SIG-M5 treated with dmso at 0.1 percent for 504 hours (cell line): ENCODE measurements around the gene RASAL1.

Experiments used
- DNase-seq: peaks from one replicate; lab custom pipeline; 2025; ENCODE audit not compliant: unreplicated experiment; lab: John Stamatoyannopoulos, UW

Gene RASAL1

DNA sequence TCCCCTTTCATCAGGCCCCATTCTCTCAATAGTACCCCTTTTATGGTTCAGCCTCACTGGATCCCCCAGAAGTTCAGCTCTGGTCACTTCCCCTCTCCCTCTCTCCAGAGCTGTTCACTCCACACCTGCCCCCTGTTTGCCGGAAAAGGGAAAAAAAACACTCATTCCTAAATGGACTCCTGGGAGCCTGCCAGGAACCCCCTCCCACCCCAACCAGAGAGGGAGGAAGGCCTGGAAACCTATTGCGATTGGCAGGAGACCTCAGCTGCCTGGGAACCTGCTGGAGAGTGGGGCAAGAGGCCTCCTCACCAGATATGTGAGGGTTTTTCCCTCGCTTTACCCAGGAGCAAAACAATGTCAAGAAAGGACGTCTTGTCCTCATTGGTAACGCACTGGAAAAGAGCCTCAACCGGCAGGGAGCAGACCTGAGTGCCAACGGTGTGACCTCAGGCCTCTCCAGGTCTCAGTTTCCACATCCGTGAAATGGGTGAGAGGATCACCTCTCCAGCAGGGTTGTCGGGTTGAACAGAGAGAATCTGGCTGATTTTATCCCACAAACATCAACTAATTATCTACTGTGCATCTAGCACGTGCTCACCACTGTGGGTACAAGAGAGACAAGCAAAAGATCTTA is 74.4 kb downstream of the RASAL1 start:
- DNase-seq: no peak

- DNase-seq: no peak
Observed at GRCh38 chr12:113060336-113060960, 75.1 kb downstream of the RASAL1 start.

- no peak for DNase-seq
Observed at GRCh38 chr12:113059071-113059595, 76.4 kb downstream of the RASAL1 start.

GRCh38 chr12:113058553-113058952 is 77.0 kb downstream of the RASAL1 start:
- no peak for DNase-seq

GRCh38 chr12:113057565-113058485 is 77.7 kb downstream of the RASAL1 start:
- no peak for DNase-seq

- no peak for DNase-seq
Observed at GRCh38 chr12:113056631-113057488, 78.7 kb downstream of the RASAL1 start, which contains the start of gene DTX1. Gene DTX1, plus strand, starts transcription at chr12:113056730. Its CDS starts 1,463 bp downstream, at chr12:113058193.

DNA sequence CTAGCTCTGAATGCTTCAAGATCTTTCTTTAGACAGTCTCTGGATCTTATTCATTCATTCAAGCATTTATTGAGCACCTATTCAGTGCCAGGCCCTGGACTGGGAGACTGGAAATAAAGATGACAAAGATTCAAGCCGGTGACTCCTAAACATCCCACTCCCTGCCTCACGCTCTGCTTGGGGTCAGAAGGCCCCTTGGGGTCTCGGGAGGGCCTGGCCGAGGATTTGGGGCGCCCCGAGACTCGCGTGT is 79.3 kb downstream of the RASAL1 start:
- DNase-seq: no peak

DNA sequence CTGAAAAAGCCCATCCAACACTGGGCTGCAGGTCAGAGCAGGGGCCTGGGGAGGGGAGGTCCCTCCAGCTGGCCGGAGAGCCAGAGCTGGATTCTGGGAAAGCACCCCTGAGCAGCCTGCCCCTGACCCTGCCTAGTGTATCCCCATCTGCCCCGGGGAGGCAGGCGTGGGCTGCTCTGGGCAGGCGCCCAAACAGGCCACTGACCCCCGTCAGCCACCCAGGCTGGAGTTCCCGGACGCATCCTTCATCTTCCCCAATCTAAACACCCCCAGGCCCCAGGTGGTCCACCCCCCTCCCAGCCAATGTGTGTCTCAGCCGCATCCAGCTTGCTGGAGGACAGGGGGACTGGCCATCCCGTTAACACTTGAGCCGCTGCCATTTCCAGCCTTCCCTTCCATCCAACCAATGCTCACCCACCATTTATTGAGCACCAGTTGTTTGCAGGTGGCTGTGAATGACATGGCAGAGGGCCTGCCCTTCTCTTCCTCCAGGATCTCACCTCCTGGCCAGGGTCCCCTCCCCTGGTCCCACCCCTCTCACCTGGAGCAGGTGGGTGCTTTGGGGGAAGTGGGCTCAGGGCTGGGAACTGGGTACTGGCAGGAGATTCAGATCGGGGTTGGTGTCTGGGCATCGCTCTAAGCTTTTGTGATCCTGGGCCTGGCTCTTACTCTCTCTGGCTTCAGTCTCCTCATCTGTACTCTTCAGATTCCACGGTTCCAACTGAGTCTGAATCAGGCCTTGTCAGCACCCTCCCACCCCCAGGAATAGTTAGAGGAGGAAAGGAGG is 79.8 kb downstream of the RASAL1 start:
- DNase-seq: no peak

- DNase-seq: no peak
Observed at GRCh38 chr12:113054948-113055486, 80.5 kb downstream of the RASAL1 start.

DNA sequence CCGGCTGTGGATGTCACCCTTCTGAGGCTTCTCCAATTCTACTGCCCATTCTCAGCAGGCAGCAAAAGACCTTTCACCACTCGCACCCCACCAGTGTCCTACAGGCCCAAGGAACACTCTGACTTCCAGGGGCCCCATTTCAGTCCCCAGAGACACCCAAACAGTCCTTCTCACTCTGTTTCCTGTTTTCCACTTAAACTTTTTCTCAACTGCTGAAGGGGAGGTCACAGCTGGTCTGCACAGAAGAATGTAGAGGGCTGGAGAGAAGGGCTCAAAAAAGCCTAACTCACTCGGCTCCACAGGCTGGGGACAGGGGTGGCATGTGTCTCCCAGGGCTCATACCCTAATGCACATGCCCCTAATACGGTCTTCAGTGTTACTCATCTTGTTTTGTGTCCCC is 83.2 kb downstream of the RASAL1 start:
- no peak for DNase-seq

DNA sequence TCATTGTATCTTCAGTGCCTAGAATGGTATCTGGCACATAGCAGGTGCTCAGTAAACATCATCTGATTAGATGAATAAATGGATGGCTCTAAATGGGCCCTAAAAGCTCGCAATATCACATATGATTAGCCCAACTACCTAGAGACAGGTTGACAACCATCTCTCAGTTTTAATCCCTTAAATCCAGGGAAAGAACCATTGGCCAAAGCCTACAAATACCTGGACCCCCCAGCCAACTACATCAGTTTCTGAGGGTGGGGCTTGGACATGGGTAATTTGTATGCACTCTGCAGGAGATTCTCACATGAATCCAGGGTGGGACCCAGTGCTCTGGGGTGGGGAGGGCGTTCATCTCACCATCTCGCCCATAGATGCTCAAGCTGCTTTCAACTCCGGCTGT is 83.8 kb downstream of the RASAL1 start:
- DNase-seq: no peak

DNA sequence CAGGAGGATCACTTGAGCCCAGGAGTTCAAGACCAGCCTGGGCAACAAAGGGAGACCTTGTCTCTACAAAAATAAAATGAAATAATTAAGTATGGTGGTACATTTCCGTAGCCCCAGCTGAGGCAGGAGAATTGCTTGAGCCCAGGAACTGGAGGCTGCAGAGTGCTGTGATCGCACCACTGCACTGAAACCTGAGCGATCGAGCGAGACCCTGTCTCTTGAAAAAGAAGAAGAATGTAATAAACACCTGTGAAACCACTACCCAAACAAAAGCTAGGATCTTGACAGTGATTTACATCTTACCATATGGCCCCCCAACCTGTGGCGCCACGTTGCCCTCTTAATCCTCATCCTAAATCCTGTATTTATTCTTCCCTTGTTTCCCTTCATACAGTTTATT is 84.8 kb downstream of the RASAL1 start:
- DNase-seq: no peak

- peak; percentile 31 for DNase-seq
Observed at GRCh38 chr12:113049976-113050742, 85.4 kb downstream of the RASAL1 start.
